PFSK-1 (cell line): ENCODE measurements around the gene ZMIZ2.

ENCODE experiments used
- FOXP2 ChIP-seq: optimal IDR thresholded peaks from 2 replicates; pipeline ENCODE3; 2011; ENCODE audit warnings: borderline replicate concordance, control low read depth, inconsistent platforms; ENCODE audit not compliant: insufficient read depth; ENCODE audit errors: extremely low read length, extremely low read depth
- POLR2AphosphoS5 ChIP-seq: IDR thresholded peaks from 2 replicates; pipeline ENCODE4 v1.6.1; 2012; ENCODE audit warnings: low read depth, mild to moderate bottlenecking, control low read depth, low read length, moderate library complexity
- REST ChIP-seq, 2 experiments: IDR thresholded peaks; 2 replicates each; pipeline versions ENCODE4 v1.6.1 to v1.8.0; 2011 to 2012; ENCODE audit warnings: low read depth in 2 of 2, low read length in 2 of 2, control low read depth in 1 of 2, inconsistent platforms in 1 of 2, mild to moderate bottlenecking in 1 of 2, moderate library complexity in 1 of 2; ENCODE audit not compliant: insufficient read depth in 1 of 2
- SIN3A ChIP-seq: IDR thresholded peaks from 2 replicates; pipeline ENCODE4 v1.6.1; 2012; ENCODE audit warnings: mild to moderate bottlenecking, low read length, moderate library complexity, borderline replicate concordance; ENCODE audit not compliant: insufficient read depth
- TAF1 ChIP-seq: IDR thresholded peaks from 2 replicates; pipeline ENCODE4 v1.6.1; 2012; ENCODE audit warnings: low read length, control low read depth, borderline replicate concordance; ENCODE audit not compliant: insufficient read depth

ZMIZ2 gene

GRCh38 chr7:44755698-44756627, 7.3 kb downstream of the ZMIZ2 start:
- TF ChIP-seq POLR2AphosphoS5 (no peak), REST (IDR thresholded peaks at IDR 0.05; ENCODE audit: insufficient read depth in 1 of 2, low read depth in 2 of 2, low read length in 2 of 2) (no peak), TAF1 (no peak), FOXP2 (no peak), SIN3A (no peak)

DNA sequence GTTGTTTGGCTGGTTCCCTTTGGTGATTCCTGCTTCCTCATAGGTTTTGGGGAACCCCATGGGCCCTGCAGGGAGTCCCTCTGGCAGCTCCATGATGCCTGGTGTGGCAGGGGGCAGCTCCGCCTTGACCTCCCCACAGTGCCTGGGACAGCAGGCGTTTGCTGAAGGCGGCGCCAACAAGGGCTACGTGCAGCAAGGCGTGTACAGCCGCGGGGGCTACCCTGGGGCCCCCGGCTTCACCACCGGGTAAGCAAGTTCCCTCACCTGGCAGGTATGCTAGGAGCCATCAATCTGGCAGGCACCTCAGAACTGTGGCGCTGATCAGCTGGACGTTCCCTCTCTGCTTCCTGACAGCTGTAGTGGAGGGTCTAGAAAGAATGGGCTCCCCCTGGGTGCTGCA, 8.3 kb downstream of the ZMIZ2 start:
- TF ChIP-seq FOXP2 = no peak
- TF ChIP-seq POLR2AphosphoS5 = no peak
- no peak for TF ChIP-seq SIN3A
- TF ChIP-seq TAF1 = no peak
- no peak for TF ChIP-seq REST (IDR thresholded peaks at IDR 0.05; ENCODE audit: insufficient read depth in 1 of 2, low read depth in 2 of 2, low read length in 2 of 2)

- TF ChIP-seq REST (IDR thresholded peaks at IDR 0.05; ENCODE audit: insufficient read depth in 1 of 2, low read depth in 2 of 2, low read length in 2 of 2) (no peak), TAF1 (no peak)
These were observed 8.7 kb downstream of the ZMIZ2 start for GRCh38 chr7:44757311-44757710.

DNA sequence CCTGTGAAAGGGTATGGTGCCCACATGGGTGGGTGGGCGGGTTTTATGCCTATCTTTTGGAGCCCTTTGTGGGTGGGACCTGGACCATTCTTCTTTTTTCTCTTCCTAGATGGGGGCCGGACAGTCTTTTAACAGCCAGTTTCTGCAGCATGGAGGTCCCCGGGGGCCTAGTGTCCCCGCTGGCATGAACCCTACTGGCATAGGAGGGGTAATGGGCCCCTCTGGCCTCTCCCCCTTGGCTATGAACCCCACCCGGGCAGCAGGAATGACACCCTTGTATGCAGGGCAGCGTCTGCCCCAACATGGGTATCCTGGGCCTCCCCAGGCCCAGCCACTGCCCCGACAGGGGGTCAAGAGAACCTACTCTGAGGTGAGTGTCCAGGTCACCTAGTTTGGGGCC, 9.1 kb downstream of the ZMIZ2 start:
- TF ChIP-seq FOXP2 (no peak), SIN3A (no peak), REST (IDR thresholded peaks at IDR 0.05; ENCODE audit: insufficient read depth in 1 of 2, low read depth in 2 of 2, low read length in 2 of 2) (no peak), POLR2AphosphoS5 (no peak), TAF1 (no peak)
